WTC11 (cell line): ENCODE measurements around the gene CARMIL1.

Experiments used
- ATF2 ChIP-seq: sonication (generic); formaldehyde crosslinking; IDR thresholded peaks from 2 replicates; pipeline ENCODE4 v1.8.1; 2022; ENCODE audit warnings: low read depth, missing genetic modification reagents, borderline replicate concordance
- NFE2L1 ChIP-seq: sonication (generic); formaldehyde crosslinking; IDR thresholded peaks from 2 replicates; pipeline ENCODE4 v1.8.1; 2023; ENCODE audit warnings: missing genetic modification reagents
- ZNF423 ChIP-seq: fragments of 250-450 bp; sonication (Bioruptor Pico); IDR thresholded peaks from 2 replicates; pipeline ENCODE4 v2.1.2; 2022; ENCODE audit warnings: mild to moderate bottlenecking, moderate library complexity
- TF ChIP-seq, protein P1 (sequence below): fragments of 200-600 bp; IDR thresholded peaks from 2 replicates; pipeline ENCODE4 v1.8.0; 2022; ENCODE audit warnings: antibody characterized with exemption

GRCh38 chr6:25489399-25489798 is 210.2 kb downstream of the CARMIL1 start:
- TF ChIP-seq, protein P1, sequence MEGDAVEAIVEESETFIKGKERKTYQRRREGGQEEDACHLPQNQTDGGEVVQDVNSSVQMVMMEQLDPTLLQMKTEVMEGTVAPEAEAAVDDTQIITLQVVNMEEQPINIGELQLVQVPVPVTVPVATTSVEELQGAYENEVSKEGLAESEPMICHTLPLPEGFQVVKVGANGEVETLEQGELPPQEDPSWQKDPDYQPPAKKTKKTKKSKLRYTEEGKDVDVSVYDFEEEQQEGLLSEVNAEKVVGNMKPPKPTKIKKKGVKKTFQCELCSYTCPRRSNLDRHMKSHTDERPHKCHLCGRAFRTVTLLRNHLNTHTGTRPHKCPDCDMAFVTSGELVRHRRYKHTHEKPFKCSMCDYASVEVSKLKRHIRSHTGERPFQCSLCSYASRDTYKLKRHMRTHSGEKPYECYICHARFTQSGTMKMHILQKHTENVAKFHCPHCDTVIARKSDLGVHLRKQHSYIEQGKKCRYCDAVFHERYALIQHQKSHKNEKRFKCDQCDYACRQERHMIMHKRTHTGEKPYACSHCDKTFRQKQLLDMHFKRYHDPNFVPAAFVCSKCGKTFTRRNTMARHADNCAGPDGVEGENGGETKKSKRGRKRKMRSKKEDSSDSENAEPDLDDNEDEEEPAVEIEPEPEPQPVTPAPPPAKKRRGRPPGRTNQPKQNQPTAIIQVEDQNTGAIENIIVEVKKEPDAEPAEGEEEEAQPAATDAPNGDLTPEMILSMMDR, result no peak
- TF ChIP-seq NFE2L1 (CRISPR knock-in tag) (no peak), ZNF423 (CRISPR knock-in tag) (no peak), ATF2 (no peak)
